SK-N-MC (cell line): ENCODE measurements around the gene PLPP7.

Experiments used
- DNase-seq: peaks from one replicate; pipeline ENCODE4 v3.0.0-alpha.2; 2011; ENCODE audit warnings: low read depth, low spot score
- H3K27ac ChIP-seq: fragments of 200-600 bp; sonication (generic); 2 replicates; pipeline ENCODE4 v1.5.1; 2016; ENCODE audit warnings: mixed run types
- H3K36me3 ChIP-seq: fragments of 200-600 bp; sonication (generic); 2 replicates; pipeline ENCODE4 v1.6.1; 2017; ENCODE audit warnings: antibody characterized with exemption, low read length, mixed read lengths; ENCODE audit not compliant: insufficient read depth
- H3K4me3 ChIP-seq: fragments of 200-600 bp; sonication (generic); 2 replicates; pipeline ENCODE4 v1.5.1; 2016
- H3K9ac ChIP-seq: fragments of 200-600 bp; sonication (generic); 2 replicates; pipeline ENCODE4 v1.8.0; 2017; ENCODE audit warnings: mixed run types, mixed read lengths; ENCODE audit not compliant: insufficient read length
- H3K9me3 ChIP-seq: fragments of 200-600 bp; sonication (generic); 2 replicates; pipeline ENCODE4 v1.6.1; 2017; ENCODE audit warnings: low read depth, mild to moderate bottlenecking, antibody characterized with exemption, low read length, moderate library complexity, mixed read lengths
- EZH2 ChIP-seq: fragments of 200-600 bp; sonication (generic); IDR thresholded peaks from one replicate; pipeline ENCODE4 v1.6.1; 2017; ENCODE audit warnings: antibody characterized with exemption
- FOXP2 ChIP-seq: optimal IDR thresholded peaks from 2 replicates; pipeline ENCODE3; 2011; ENCODE audit warnings: mild to moderate bottlenecking, moderate library complexity; ENCODE audit not compliant: insufficient read depth; ENCODE audit errors: extremely low read length, control extremely low read depth
- POLR2AphosphoS5 ChIP-seq: IDR thresholded peaks from 2 replicates; pipeline ENCODE4 v1.6.1; 2012; ENCODE audit warnings: mild to moderate bottlenecking, low read depth, low read length, borderline replicate concordance

PLPP7 gene

GRCh38 chr9:131304676-131305355, 15.3 kb downstream of the PLPP7 start:
- no peaks in the 10 kb centered on the region for H3K36me3 ChIP-seq
- no peak overlapping the region for H3K27ac ChIP-seq
- no peaks in the 10 kb centered on the region for H3K9me3 ChIP-seq
- no peak overlapping the region for H3K4me3 ChIP-seq
- no peak for DNase-seq
- H3K9ac ChIP-seq, result no peak overlapping the region
- TF ChIP-seq POLR2AphosphoS5 (no peak), FOXP2 (no peak), EZH2 (no peak)

- H3K9me3 ChIP-seq, result no peaks in the 10 kb centered on the region
- H3K4me3 ChIP-seq, result no peak overlapping the region
- H3K9ac ChIP-seq, result no peak overlapping the region
- DNase-seq, result no peak
- TF ChIP-seq EZH2 (no peak), FOXP2 (no peak), POLR2AphosphoS5 (no peak)
- no peaks in the 10 kb centered on the region for H3K36me3 ChIP-seq
- no peak overlapping the region for H3K27ac ChIP-seq
Measured at GRCh38 chr9:131306397-131307004, 17.0 kb downstream of the PLPP7 start.

- Histone ChIP-seq H3K9me3 (no peaks in the 10 kb centered on the region), H3K9ac (no peak overlapping the region), H3K27ac (no peak overlapping the region), H3K36me3 (no peaks in the 10 kb centered on the region), H3K4me3 (no peak overlapping the region)
- DNase-seq, result no peak
- no peak for TF ChIP-seq POLR2AphosphoS5
- TF ChIP-seq FOXP2, result no peak
- no peak for TF ChIP-seq EZH2
Measured at GRCh38 chr9:131307974-131308373, 18.5 kb downstream of the PLPP7 start.

- H3K27ac ChIP-seq, result no peak overlapping the region
- no peaks in the 10 kb centered on the region for H3K9me3 ChIP-seq
- no peaks in the 10 kb centered on the region for H3K36me3 ChIP-seq
- TF ChIP-seq FOXP2, result no peak
- TF ChIP-seq POLR2AphosphoS5, result no peak
- TF ChIP-seq EZH2, result no peak
- DNase-seq, result no peak
- no peak overlapping the region for H3K9ac ChIP-seq
- no peak overlapping the region for H3K4me3 ChIP-seq
Measured at GRCh38 chr9:131308452-131308851, 18.9 kb downstream of the PLPP7 start.

- TF ChIP-seq POLR2AphosphoS5 (no peak), EZH2 (no peak), FOXP2 (no peak)
- Histone ChIP-seq H3K9me3 (no peaks in the 10 kb centered on the region), H3K4me3 (no peak overlapping the region), H3K36me3 (no peaks in the 10 kb centered on the region), H3K27ac (no peak overlapping the region), H3K9ac (no peak overlapping the region)
- DNase-seq, result no peak
Measured at GRCh38 chr9:131308906-131309529, 19.5 kb downstream of the PLPP7 start.

GRCh38 chr9:131309530-131310276, 20.2 kb downstream of the PLPP7 start:
- TF ChIP-seq EZH2 (no peak), FOXP2 (no peak), POLR2AphosphoS5 (no peak)
- no peaks in the 10 kb centered on the region for H3K9me3 ChIP-seq
- DNase-seq, result no peak
- no peaks in the 10 kb centered on the region for H3K36me3 ChIP-seq
- H3K27ac ChIP-seq, result no peak overlapping the region
- no peak overlapping the region for H3K9ac ChIP-seq
- no peak overlapping the region for H3K4me3 ChIP-seq

- Histone ChIP-seq H3K9ac (no peak overlapping the region), H3K27ac (no peak overlapping the region), H3K9me3 (no peaks in the 10 kb centered on the region), H3K4me3 (no peak overlapping the region), H3K36me3 (no peaks in the 10 kb centered on the region)
- TF ChIP-seq EZH2 (no peak), POLR2AphosphoS5 (no peak), FOXP2 (no peak)
- DNase-seq, result no peak
Measured at GRCh38 chr9:131310833-131311554, 21.5 kb downstream of the PLPP7 start.

- Histone ChIP-seq H3K9ac (no peak overlapping the region), H3K9me3 (no peaks in the 10 kb centered on the region), H3K36me3 (no peaks in the 10 kb centered on the region), H3K27ac (no peak overlapping the region), H3K4me3 (no peak overlapping the region)
- TF ChIP-seq EZH2 (no peak), FOXP2 (no peak), POLR2AphosphoS5 (no peak)
- DNase-seq, result no peak
Measured at GRCh38 chr9:131312246-131312645, 22.7 kb downstream of the PLPP7 start.
